Lower leg skin (tissue), 3 donors: Measurements from ENCODE around the gene TDRKH.

ENCODE experiments used
- CTCF ChIP-seq, 3 donors: fragments of 450-650 bp; IDR thresholded peaks; one replicate each; pipeline ENCODE4 v1.5.1; 2016; ENCODE audit warnings: antibody characterized with exemption in 3 of 3, mild to moderate bottlenecking in 3 of 3, moderate library complexity in 2 of 3
- POLR2A ChIP-seq, 2 donors: fragments of 450-650 bp; IDR thresholded peaks; one replicate each; pipeline ENCODE4 v1.6.1; 2016 to 2017; ENCODE audit warnings: antibody characterized with exemption in 2 of 2, mild to moderate bottlenecking in 1 of 2, moderate library complexity in 1 of 2

GRCh38 chr1:151816548-151817352 lies 26.4 kb upstream of the TDRKH start:
- TF ChIP-seq CTCF (IDR thresholded peaks at IDR 0.05) (no peak), POLR2A (IDR thresholded peaks at IDR 0.05) (no peak)
